NB4 (cell line): ENCODE results near the gene BHMT2.

Experiments
- MYC ChIP-seq: IDR thresholded peaks from 2 replicates; pipeline ENCODE4 v1.6.1; 2011; ENCODE audit warnings: low read depth, low read length
- POLR2A ChIP-seq: IDR thresholded peaks from 2 replicates; pipeline ENCODE4 v1.6.1; 2011; ENCODE audit warnings: mild to moderate bottlenecking; ENCODE audit not compliant: insufficient read length; ENCODE audit errors: extremely low read depth
- TF ChIP-seq, protein P1 (sequence below): IDR thresholded peaks from one replicate; pipeline ENCODE4 v1.5.1; 2012; ENCODE audit warnings: low read depth, low read length
- TF ChIP-seq, protein P2 (sequence below): IDR thresholded peaks from 2 replicates; pipeline ENCODE4 v1.6.1; 2011; ENCODE audit warnings: low read depth, low read length

DNA sequence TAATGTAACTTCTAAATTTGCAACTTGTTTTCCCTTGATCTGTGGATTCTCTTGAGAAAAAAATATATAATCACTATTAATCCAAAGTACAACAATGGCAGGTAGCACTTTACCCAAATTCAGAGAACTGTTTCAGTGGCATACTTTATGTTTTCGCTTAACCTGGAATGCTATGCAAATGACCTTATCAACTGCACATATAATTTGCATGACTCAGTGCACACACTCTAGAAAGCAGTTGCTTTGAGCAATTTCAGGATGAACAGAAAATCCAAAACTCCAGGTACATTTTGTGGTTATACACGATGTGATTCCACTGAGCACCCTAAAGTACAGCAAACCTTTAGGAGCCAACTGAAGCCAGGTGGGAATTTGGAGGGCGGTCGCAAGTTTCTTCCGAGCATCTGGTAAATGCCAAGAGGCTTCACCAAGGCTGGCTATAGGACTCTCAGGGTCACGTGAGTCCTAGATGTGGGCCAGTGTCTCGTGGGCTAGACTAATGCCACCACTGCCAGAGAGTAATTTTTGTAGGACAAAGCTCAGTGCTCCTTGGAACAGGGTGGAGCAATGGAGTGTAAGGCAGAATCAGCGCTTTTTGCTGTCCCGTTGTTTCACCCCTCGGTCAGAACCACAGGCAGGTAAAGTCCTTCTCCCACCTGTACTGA lies 37.4 kb upstream of the BHMT2 start:
- TF ChIP-seq, protein P1, sequence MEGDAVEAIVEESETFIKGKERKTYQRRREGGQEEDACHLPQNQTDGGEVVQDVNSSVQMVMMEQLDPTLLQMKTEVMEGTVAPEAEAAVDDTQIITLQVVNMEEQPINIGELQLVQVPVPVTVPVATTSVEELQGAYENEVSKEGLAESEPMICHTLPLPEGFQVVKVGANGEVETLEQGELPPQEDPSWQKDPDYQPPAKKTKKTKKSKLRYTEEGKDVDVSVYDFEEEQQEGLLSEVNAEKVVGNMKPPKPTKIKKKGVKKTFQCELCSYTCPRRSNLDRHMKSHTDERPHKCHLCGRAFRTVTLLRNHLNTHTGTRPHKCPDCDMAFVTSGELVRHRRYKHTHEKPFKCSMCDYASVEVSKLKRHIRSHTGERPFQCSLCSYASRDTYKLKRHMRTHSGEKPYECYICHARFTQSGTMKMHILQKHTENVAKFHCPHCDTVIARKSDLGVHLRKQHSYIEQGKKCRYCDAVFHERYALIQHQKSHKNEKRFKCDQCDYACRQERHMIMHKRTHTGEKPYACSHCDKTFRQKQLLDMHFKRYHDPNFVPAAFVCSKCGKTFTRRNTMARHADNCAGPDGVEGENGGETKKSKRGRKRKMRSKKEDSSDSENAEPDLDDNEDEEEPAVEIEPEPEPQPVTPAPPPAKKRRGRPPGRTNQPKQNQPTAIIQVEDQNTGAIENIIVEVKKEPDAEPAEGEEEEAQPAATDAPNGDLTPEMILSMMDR: no peak
- TF ChIP-seq, protein P2, sequence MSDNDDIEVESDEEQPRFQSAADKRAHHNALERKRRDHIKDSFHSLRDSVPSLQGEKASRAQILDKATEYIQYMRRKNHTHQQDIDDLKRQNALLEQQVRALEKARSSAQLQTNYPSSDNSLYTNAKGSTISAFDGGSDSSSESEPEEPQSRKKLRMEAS: no peak
- TF ChIP-seq MYC: no peak
- TF ChIP-seq POLR2A: no peak
